ENCODE data around the gene TIGD3.

Gene TIGD3

DNA sequence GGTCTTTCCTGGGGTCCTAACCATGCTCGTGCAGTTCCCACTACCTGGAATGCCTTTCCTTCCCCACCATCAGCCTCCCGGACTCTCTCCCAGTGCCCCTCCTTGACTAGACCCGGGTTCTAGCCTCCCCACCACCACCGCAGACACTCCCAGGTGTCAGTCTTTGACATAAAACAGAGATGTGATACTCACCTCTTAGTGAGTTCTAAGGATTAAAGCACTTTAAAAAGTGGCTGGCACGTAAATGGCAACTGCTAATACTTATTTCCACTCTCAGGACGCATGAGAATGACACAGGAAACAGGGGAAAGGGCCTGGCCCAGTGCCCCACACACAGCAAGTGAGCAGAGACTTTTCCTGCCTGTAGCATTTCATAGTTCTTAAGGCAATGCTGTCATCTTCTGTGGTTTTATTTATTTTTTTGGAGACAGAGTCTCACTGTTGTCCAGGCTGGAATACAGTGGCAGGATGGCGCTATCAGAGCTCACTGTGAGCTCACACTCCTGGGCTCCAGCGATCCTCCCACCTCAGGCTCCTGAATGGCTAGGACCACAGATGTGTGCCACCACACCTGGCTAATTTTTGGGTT, 29.8 kb downstream of the TIGD3 start:
- no peak overlapping the region for H2AFZ ChIP-seq (ENCODE audit: low read length)
- no peak overlapping the region for H3K27ac ChIP-seq (replicated peaks; ENCODE audit: low read length)
- H3K14ac ChIP-seq (ENCODE audit: low read length) = no peak overlapping the region
- peaks cover 0 to 4% of the 10 kb centered on the region in 2 donors for H3K36me3 ChIP-seq (replicated peaks in 1 of 2; ENCODE audit: control insufficient read depth in 2 of 2, insufficient read depth in 2 of 2, low read length in 2 of 2)
- no peak overlapping the region for H2BK15ac ChIP-seq (ENCODE audit: low read length)
- no peak for DNase-seq (ENCODE audit: low spot score)
- H3K4me2 ChIP-seq (ENCODE audit: insufficient read depth, low read length, poor library complexity, severe bottlenecking) = no peak overlapping the region
- H4K8ac ChIP-seq (ENCODE audit: low read depth, low read length) = no peak overlapping the region
- no peak overlapping the region for H2BK12ac ChIP-seq (ENCODE audit: low read length)
- no peaks in the 10 kb centered on the region for H3K27me3 ChIP-seq (ENCODE audit: control insufficient read depth in 3 of 3, insufficient read depth in 3 of 3, low read depth in 1 of 3, low read length in 3 of 3)
- no peak overlapping the region for H3K4ac ChIP-seq (ENCODE audit: low read length)
- no peak overlapping the region for H4K91ac ChIP-seq (ENCODE audit: low read depth, low read length, poor library complexity)
- H3K4me3 ChIP-seq (ENCODE audit: low read length in 2 of 2) = no peak overlapping the region
- peaks cover 15 to 16% of the 10 kb centered on the region in 2 donors for H3K4me1 ChIP-seq (ENCODE audit: control insufficient read depth in 2 of 2, insufficient read depth in 1 of 2, low read depth in 1 of 2, low read length in 2 of 2)
- no peaks in the 10 kb centered on the region for H3K79me1 ChIP-seq (ENCODE audit: low read depth, low read length)
- no peak overlapping the region for H3K18ac ChIP-seq (ENCODE audit: low read length)
- H3K9ac ChIP-seq (ENCODE audit: low read depth, low read length, poor library complexity) = no peak overlapping the region
- no CpG with 5 or more reads among the region's 8 CpGs for WGBS, 2 donors (ENCODE audit: extremely low coverage in 2 of 2, insufficient read length in 2 of 2, insufficient replicate concordance in 1 of 2)
- H3K9me3 ChIP-seq (replicated peaks in 1 of 2; ENCODE audit: control insufficient read depth in 2 of 2, insufficient read depth in 1 of 2, low read depth in 1 of 2, low read length in 2 of 2) = no peaks in the 10 kb centered on the region
- no peak overlapping the region for H2BK5ac ChIP-seq (ENCODE audit: low read length)
- no peak overlapping the region for H3K23ac ChIP-seq (ENCODE audit: low read depth, low read length, poor library complexity)
- H2AK5ac ChIP-seq (ENCODE audit: low read depth, low read length) = peak overlapping the region; percentile 88
- H2BK120ac ChIP-seq (ENCODE audit: low read depth, low read length) = no peak overlapping the region

DNA sequence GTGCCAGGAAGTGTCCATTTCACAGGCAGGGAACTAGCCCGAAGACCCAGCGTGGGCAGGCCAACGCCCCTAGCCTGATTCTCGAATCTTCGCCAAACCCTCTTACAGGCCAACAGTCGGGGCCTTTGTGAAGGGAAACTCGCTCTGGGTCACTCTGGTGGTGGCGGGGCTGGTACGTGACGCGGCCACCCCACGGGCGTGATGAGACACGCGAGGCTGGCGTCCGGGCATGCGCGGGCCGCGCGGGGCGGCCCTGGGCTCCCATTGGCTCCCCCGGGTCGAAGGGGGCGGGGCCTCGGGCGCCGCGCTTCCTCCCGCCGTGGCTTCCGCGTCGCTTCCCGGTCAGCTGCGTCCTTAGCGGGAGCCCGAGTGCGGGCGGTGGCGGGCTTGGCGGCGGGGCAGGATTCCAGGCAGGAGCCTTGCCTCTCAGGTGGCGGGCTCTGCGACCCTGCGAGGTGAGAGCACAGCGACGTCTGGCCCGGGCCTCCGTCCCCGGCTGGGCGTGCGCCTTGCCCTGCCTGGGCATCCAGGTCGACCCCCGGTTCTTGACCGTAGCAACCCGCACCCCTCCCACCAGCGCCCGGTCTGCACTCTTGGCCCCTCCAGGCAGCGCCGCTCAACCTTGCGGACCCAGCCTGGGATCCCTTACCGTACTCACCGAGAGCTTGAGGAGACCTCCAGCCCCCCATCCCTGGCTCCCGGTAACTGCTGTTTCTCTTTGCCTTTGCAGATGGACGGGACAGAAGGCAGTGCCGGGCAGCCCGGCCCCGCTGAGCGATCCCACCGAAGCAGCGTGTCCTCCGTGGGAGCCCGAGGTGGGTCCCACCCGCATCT, 32.0 kb downstream of the TIGD3 start, which contains the start of gene FRMD8:
FRMD8 (plus strand) TSS at position 331 of the 834 bp plus-strand sequence; CDS start at position 731, 400 bp downstream.
- peak within 1 kb of the TSS; percentile 82 for H2AFZ ChIP-seq (ENCODE audit: low read length)
- H2AK5ac ChIP-seq (ENCODE audit: low read depth, low read length) = peak within 1 kb of the TSS; percentile 87
- peaks cover 0 to 4% of the 10 kb centered on the region in 2 donors for H3K36me3 ChIP-seq (replicated peaks in 1 of 2; ENCODE audit: control insufficient read depth in 2 of 2, insufficient read depth in 2 of 2, low read length in 2 of 2)
- peak within 1 kb of the TSS; percentile 76 for H2BK15ac ChIP-seq (ENCODE audit: low read length)
- no peak within 1 kb of the TSS for H2BK12ac ChIP-seq (ENCODE audit: low read length)
- peak within 1 kb of the TSS; percentile 97 for H4K8ac ChIP-seq (ENCODE audit: low read depth, low read length)
- no peak within 1 kb of the TSS for H3K27ac ChIP-seq (replicated peaks; ENCODE audit: low read length)
- no peaks in the 10 kb centered on the region for H3K79me1 ChIP-seq (ENCODE audit: low read depth, low read length)
- H3K4ac ChIP-seq (ENCODE audit: low read length) = no peak within 1 kb of the TSS
- no peaks in the 10 kb centered on the region for H3K9me3 ChIP-seq (replicated peaks in 1 of 2; ENCODE audit: control insufficient read depth in 2 of 2, insufficient read depth in 1 of 2, low read depth in 1 of 2, low read length in 2 of 2)
- peak within 1 kb of the TSS; percentile 97 for H3K14ac ChIP-seq (ENCODE audit: low read length)
- WGBS, 2 donors (ENCODE audit: extremely low coverage in 2 of 2, insufficient read length in 2 of 2, insufficient replicate concordance in 1 of 2) = no CpG with 5 or more reads among the region's 76 CpGs
- H3K23ac ChIP-seq (ENCODE audit: low read depth, low read length, poor library complexity) = peak within 1 kb of the TSS; percentile 89
- H3K4me2 ChIP-seq (ENCODE audit: insufficient read depth, low read length, poor library complexity, severe bottlenecking) = peak within 1 kb of the TSS; percentile 99
- H3K4me1 ChIP-seq (ENCODE audit: control insufficient read depth in 2 of 2, insufficient read depth in 1 of 2, low read depth in 1 of 2, low read length in 2 of 2) = peaks cover 28 to 33% of the 10 kb centered on the region in 2 donors
- peak within 1 kb of the TSS; percentile 96 for H2BK5ac ChIP-seq (ENCODE audit: low read length)
- H3K27me3 ChIP-seq (ENCODE audit: control insufficient read depth in 3 of 3, insufficient read depth in 3 of 3, low read depth in 1 of 3, low read length in 3 of 3) = no peaks in the 10 kb centered on the region
- peak within 1 kb of the TSS; percentile 92 for H2BK120ac ChIP-seq (ENCODE audit: low read depth, low read length)
- peak; percentile 77 for DNase-seq (ENCODE audit: low spot score)
- no peak within 1 kb of the TSS for H4K91ac ChIP-seq (ENCODE audit: low read depth, low read length, poor library complexity)
- peak within 1 kb of the TSS; percentile 95 for H3K18ac ChIP-seq (ENCODE audit: low read length)
- H3K4me3 ChIP-seq (ENCODE audit: low read length in 2 of 2) = peak within 1 kb of the TSS; percentile 70 to 85
- peak within 1 kb of the TSS; percentile 98 for H3K9ac ChIP-seq (ENCODE audit: low read depth, low read length, poor library complexity)

DNA sequence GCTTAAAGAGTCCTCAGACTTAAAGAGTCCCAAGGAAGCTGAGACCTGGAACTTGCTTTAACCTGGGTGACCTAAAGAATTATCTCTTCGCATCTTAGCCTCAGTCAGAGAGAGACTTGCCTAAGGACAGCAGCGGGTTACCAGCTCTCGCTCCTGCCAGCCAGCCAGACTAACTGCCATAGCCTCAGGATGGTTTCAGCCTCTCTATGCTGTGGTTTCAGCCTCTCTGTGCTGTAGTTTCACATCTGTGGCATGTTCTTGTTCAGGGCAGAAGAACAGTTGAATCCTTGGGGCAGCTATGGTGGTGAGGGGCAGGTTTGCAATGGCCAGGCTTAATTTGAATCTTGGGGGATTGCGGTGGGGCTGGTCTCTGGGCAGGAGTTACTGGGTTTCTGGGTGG, 34.2 kb downstream of the TIGD3 start:
- Histone ChIP-seq H2AK5ac (ENCODE audit: low read depth, low read length) (no peak overlapping the region), H3K9me3 (replicated peaks in 1 of 2; ENCODE audit: control insufficient read depth in 2 of 2, insufficient read depth in 1 of 2, low read depth in 1 of 2, low read length in 2 of 2) (peaks cover 0 to 2% of the 10 kb centered on the region in 2 donors), H3K27ac (replicated peaks; ENCODE audit: low read length) (no peak overlapping the region), H3K23ac (ENCODE audit: low read depth, low read length, poor library complexity) (no peak overlapping the region), H2BK5ac (ENCODE audit: low read length) (no peak overlapping the region), H2BK15ac (ENCODE audit: low read length) (no peak overlapping the region), H3K14ac (ENCODE audit: low read length) (no peak overlapping the region), H2AFZ (ENCODE audit: low read length) (no peak overlapping the region), H3K4me1 (ENCODE audit: control insufficient read depth in 2 of 2, insufficient read depth in 1 of 2, low read depth in 1 of 2, low read length in 2 of 2) (peaks cover 16 to 18% of the 10 kb centered on the region in 2 donors), H3K18ac (ENCODE audit: low read length) (no peak overlapping the region), H4K91ac (ENCODE audit: low read depth, low read length, poor library complexity) (no peak overlapping the region), H2BK120ac (ENCODE audit: low read depth, low read length) (no peak overlapping the region), H4K8ac (ENCODE audit: low read depth, low read length) (no peak overlapping the region), H3K4me3 (ENCODE audit: low read length in 2 of 2) (peak overlapping the region in 1 of 2 donors; percentile 6), H3K36me3 (replicated peaks in 1 of 2; ENCODE audit: control insufficient read depth in 2 of 2, insufficient read depth in 2 of 2, low read length in 2 of 2) (peaks cover 0 to 4% of the 10 kb centered on the region in 2 donors), H2BK12ac (ENCODE audit: low read length) (no peak overlapping the region), H3K4me2 (ENCODE audit: insufficient read depth, low read length, poor library complexity, severe bottlenecking) (no peak overlapping the region), H3K79me1 (ENCODE audit: low read depth, low read length) (peaks cover 3% of the 10 kb centered on the region), H3K4ac (ENCODE audit: low read length) (no peak overlapping the region), H3K9ac (ENCODE audit: low read depth, low read length, poor library complexity) (no peak overlapping the region), H3K27me3 (ENCODE audit: control insufficient read depth in 3 of 3, insufficient read depth in 3 of 3, low read depth in 1 of 3, low read length in 3 of 3) (no peaks in the 10 kb centered on the region)
- DNase-seq (ENCODE audit: low spot score) = no peak
- no CpG with 5 or more reads among the region's 4 CpGs for WGBS, 2 donors (ENCODE audit: extremely low coverage in 2 of 2, insufficient read length in 2 of 2, insufficient replicate concordance in 1 of 2)
